ENCODE results near the gene SNTA1. TPM values are rescaled to one million over a fixed set of nuclear protein-coding genes. Genes with fewer than 3 reads are reported as not detected.
"Not testable (repeated sequence)": the region's sequence is repeated elsewhere in the genome, so short reads cannot be mapped to it uniquely, and the experiment has no call there.

Gene SNTA1
- polyA plus RNA-seq (2013, experiment 1 of 2) = 10.5 TPM
- polyA plus RNA-seq (2013, experiment 2 of 2) = 9.2 TPM

DNA sequence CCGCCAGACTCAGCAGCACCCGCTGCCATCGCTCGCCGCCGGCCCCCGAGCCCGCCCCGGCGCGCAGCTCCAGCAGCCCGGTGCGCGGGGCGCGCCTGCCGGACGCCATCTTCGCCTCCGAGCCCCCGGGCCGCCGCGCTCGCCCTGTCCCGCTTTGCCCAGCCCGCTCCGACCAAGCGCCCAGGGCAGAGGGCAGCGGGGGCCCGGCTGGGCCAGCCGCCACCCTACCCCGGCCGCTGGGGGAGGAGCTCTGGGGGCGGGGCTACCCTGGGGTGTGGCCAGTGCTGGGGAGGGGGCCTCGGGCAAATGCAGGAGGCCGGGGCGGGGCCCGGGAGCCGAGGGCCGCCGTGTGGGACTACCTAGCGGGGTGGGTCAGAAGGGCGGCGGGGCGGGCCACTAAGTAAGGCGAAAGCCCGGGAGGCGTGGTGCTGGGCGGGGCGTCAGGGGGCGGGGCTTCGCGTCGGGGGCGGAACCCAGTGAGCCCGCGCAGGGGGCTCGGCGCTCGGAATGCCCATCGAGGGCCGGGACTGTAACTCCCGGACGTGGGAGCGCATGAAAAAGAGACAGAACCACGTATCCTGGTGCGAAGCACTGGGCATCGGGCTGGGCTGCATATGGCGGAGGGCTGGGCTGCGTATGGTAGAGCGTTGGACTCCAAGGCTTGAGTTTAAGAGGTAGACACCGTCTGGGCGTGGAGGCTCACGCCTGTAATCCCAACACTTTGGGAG lies at the start of gene SNTA1:
TSS of gene SNTA1 (minus strand) at position 252 of the 728 bp plus-strand sequence. CDS start at position 109, 143 bp downstream.
- WGBS, 2 experiments (ENCODE audit: insufficient coverage in 2 of 2) = 1% methylated on average over 50 to 63 of the region's 75 CpGs
- peak within 1 kb of the TSS; percentile 41 for H3K27ac ChIP-seq (ENCODE audit: low read depth, low read length, severe bottlenecking)
- peaks cover 6% of the 10 kb centered on the region for H3K4me1 ChIP-seq (ENCODE audit: control insufficient read depth, insufficient read depth, low read length, poor library complexity, severe bottlenecking)
- H3K9me3 ChIP-seq (ENCODE audit: control insufficient read depth, low read length) = peaks cover 3% of the 10 kb centered on the region
- H3K4me3 ChIP-seq (ENCODE audit: extremely low read depth, insufficient read depth, low read length, poor library complexity, severe bottlenecking) = peak within 1 kb of the TSS; percentile 44
- H3K36me3 ChIP-seq (ENCODE audit: control insufficient read depth, insufficient read depth, low read length) = no peaks in the 10 kb centered on the region

DNA sequence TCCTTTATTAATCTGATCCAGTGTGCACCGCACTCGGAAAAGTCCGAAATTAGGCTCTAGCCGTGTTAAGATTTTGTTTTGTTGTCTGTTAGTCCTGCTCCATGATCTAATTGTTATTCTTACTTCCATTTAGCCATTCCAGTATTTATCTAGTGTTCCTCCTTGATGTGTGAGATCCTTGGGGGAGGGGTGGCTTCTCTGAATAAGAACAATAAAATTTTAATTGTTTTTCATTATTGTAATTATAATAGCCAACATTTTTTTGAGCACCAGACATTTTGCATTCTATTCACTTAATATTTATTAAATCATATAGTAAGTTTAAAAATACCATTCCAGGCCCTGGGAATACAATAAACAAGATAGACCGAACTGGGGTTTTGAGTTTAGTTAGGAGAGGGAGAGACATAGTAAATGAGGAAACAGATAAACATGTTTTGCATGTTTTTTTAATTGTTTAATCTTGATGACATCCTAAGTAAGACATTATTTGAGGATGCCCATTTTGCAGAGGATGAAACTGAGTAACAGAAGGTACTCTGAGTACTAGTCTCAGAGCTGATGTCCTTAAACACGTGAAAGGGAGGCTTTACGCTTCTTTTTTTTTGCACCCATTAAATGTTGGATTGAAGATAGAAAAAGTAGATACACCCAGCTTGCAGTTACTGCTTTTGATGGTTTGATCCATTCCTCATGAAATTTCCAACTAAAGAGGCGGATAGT lies 47.5 kb upstream of the SNTA1 start:
- Histone ChIP-seq H3K36me3 (ENCODE audit: control insufficient read depth, insufficient read depth, low read length) (peaks cover 3% of the 10 kb centered on the region), H3K4me1 (ENCODE audit: control insufficient read depth, insufficient read depth, low read length, poor library complexity, severe bottlenecking) (peaks cover 5% of the 10 kb centered on the region), H3K27ac (ENCODE audit: low read depth, low read length, severe bottlenecking) (no peak overlapping the region), H3K4me3 (ENCODE audit: extremely low read depth, insufficient read depth, low read length, poor library complexity, severe bottlenecking) (peak overlapping the region; percentile 84), H3K9me3 (ENCODE audit: control insufficient read depth, low read length) (no peaks in the 10 kb centered on the region)
- 88 to 91% methylated on average over 3 to 7 of the region's 8 CpGs for WGBS, 2 experiments (ENCODE audit: insufficient coverage in 2 of 2)

DNA sequence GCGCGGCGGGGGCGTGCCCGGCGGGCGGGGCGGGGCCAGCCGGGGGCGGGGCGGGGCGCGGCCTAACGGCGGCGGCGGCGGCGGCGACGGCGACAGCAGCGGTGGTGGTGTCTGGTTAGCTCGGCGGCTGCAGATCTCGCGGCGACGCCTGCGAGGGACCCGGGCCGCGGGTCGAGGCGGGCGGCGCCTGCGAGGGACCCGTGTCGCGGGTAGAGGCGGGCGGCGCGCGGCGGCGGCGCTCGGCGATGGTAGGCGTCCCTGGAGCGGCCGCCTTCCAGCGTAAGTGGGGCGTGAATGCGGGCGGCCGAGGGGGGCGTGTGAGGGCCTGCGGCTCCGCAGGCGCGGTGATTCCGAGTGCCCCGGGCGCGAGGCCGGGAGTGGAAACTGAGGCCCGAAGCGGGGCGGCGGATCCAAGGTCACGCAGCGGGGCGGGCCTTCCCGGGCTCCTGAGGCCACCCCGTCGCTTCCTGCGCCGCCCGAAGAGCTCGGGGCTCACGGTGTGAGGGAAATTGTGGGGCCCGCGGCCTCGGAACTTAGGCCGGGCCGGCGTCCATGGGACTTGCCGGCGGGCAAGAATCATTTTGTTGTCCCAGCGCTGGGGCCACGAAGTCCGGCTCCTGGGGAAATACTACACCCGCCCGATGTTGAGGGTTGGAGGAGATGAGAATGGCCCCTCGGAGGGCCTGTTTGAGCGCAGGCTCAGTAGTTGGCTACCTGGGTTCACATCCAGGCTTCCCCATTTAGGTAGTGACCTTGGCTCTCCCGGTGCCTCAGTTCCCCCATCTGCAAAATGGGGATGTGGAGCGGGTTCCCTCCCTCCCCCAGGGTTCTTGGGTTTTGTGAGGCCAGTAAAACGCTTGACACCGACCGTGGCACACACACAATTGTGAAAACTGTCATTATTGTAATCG lies 46.7 kb upstream of the SNTA1 start, which contains the start of gene CBFA2T2:
TSS of gene CBFA2T2 (plus strand) at position 74 of the 911 bp plus-strand sequence. CDS start at position 246, 172 bp downstream.
- 0 to 3% methylated on average over 85 to 87 of the region's 105 CpGs for WGBS, 2 experiments (ENCODE audit: insufficient coverage in 2 of 2)
- Histone ChIP-seq H3K36me3 (ENCODE audit: control insufficient read depth, insufficient read depth, low read length) (peaks cover 3% of the 10 kb centered on the region), H3K4me3 (ENCODE audit: extremely low read depth, insufficient read depth, low read length, poor library complexity, severe bottlenecking) (peak within 1 kb of the TSS; percentile 84), H3K4me1 (ENCODE audit: control insufficient read depth, insufficient read depth, low read length, poor library complexity, severe bottlenecking) (peaks cover 5% of the 10 kb centered on the region), H3K9me3 (ENCODE audit: control insufficient read depth, low read length) (no peaks in the 10 kb centered on the region), H3K27ac (ENCODE audit: low read depth, low read length, severe bottlenecking) (peak within 1 kb of the TSS; percentile 78)

DNA sequence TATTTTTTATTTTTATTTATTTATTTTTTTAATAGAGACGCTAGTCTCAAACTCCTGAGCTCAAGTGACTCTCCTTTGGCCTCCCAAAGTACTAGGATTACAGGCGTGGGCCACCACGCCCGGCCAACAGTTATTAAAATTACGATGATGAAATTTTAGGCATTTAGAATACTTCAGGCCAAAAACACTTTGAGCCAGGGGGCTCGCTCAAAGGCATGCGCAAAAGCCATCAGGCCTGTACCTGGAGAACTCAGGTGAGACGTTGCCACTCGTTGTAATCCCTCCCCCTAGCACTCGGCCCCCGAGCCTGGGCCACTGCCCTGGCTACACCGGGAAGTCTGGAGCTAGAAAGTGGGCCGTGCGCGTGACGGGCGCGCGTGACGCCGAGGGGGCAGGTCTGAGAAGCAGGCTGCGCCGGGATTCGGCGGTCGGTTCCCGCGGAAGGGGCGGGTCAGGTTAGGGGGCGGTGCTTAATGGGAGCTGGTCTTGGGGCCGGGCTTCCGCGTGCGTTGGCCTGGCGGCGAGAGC lies 46.0 kb upstream of the SNTA1 start:
- Histone ChIP-seq H3K36me3 (ENCODE audit: control insufficient read depth, insufficient read depth, low read length) (peaks cover 3% of the 10 kb centered on the region), H3K4me1 (ENCODE audit: control insufficient read depth, insufficient read depth, low read length, poor library complexity, severe bottlenecking) (peaks cover 5% of the 10 kb centered on the region), H3K4me3 (ENCODE audit: extremely low read depth, insufficient read depth, low read length, poor library complexity, severe bottlenecking) (peak overlapping the region; percentile 41), H3K9me3 (ENCODE audit: control insufficient read depth, low read length) (no peaks in the 10 kb centered on the region), H3K27ac (ENCODE audit: low read depth, low read length, severe bottlenecking) (peak overlapping the region; percentile 78)
- WGBS, 2 experiments (ENCODE audit: insufficient coverage in 2 of 2) = 5 to 11% methylated on average over 25 to 27 of the region's 36 CpGs

DNA sequence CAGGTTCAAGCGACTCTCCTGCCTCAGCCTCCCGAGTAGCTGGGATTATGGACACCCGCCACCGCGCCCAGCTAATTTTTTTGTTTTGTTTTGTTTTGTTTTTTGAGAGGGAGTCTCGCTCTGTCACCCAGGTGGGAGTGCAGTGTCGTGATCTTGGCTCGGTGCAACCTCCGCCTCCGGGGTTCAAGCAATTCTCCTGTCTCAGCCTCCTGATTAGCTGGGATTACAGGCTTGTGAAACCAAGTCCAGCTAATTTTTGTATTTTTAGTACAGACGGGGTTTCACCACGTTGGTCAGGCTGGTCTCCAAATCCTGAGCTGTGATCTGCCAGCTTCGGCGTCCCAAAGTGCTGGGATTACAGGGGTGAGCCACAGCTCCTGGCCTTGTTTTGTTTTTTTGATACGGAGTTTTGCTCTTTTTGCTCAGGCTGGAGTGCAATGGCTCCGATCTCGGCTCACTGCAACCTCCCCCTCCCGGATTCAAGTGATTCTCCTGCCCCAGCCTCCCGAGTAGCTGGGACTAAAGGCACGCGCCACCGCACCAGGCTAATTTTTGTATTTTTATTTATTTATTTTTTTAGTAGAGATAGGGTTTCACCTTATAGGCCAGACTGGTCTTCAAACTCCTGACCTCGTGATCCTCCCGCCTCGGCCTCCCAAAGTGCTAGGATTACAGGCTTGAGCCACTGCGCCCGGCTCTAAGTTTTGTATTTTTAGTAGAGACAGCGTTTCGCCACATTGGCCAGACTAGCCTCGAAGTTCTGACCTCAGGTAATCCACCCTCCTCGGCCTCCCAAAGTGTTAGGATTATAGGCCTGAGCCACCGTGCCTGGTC lies 45.3 kb upstream of the SNTA1 start:
- H3K9me3 ChIP-seq (ENCODE audit: control insufficient read depth, low read length); H3K4me1 ChIP-seq (ENCODE audit: control insufficient read depth, insufficient read depth, low read length, poor library complexity, severe bottlenecking); H3K27ac ChIP-seq (ENCODE audit: low read depth, low read length, severe bottlenecking); H3K36me3 ChIP-seq (ENCODE audit: control insufficient read depth, insufficient read depth, low read length): not testable (repeated sequence)
- H3K4me3 ChIP-seq (ENCODE audit: extremely low read depth, insufficient read depth, low read length, poor library complexity, severe bottlenecking) = peak overlapping the region; percentile 41
- WGBS, 2 experiments (ENCODE audit: insufficient coverage in 2 of 2) = 94 to 96% methylated on average over 22 to 25 of the region's 32 CpGs

DNA sequence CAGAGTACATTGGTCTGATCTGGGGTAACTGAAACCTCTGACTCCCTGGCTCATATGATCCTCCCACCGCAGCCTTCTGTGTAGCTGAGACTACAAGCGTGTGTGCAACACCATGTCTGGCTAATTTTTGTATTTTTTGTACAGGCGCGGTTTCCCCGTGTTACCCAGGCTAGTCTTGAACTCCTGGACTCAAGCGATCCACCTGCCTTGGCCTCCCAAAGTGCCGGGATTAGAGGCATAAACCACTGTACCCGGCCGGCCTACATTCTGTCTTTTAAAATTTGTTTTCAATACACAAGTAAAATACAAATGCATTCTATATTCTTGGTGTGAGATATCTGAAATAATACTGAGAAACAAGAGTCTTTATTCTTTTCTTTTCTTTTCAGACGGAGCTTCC lies 44.6 kb upstream of the SNTA1 start:
- WGBS, 2 experiments (ENCODE audit: insufficient coverage in 2 of 2) = 91 to 95% methylated on average over 7 of the region's 10 CpGs
- no peaks in the 10 kb centered on the region for H3K9me3 ChIP-seq (ENCODE audit: control insufficient read depth, low read length)
- no peak overlapping the region for H3K27ac ChIP-seq (ENCODE audit: low read depth, low read length, severe bottlenecking)
- peaks cover 3% of the 10 kb centered on the region for H3K36me3 ChIP-seq (ENCODE audit: control insufficient read depth, insufficient read depth, low read length)
- peaks cover 5% of the 10 kb centered on the region for H3K4me1 ChIP-seq (ENCODE audit: control insufficient read depth, insufficient read depth, low read length, poor library complexity, severe bottlenecking)
- H3K4me3 ChIP-seq (ENCODE audit: extremely low read depth, insufficient read depth, low read length, poor library complexity, severe bottlenecking) = no peak overlapping the region

DNA sequence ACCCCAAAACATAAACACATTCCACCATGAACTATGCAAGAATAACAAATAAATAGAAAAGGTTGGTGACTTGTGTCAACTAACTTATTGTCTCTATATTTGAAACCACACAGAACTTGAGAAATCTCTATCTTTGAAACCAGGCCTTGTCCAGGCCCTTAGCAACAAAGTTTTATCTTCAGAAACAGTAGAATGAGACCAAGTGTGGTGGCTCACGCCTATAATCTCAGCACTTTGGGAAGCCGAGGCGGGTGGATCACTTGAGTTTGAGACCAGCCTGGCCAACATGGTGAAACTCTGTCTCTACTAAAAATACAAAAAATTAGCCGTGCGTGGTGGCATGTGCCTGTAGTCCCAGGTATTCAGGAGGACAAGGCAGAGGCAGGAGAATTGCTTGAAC lies 39.6 kb upstream of the SNTA1 start:
- not testable (repeated sequence) for H3K9me3 ChIP-seq (ENCODE audit: control insufficient read depth, low read length); H3K4me3 ChIP-seq (ENCODE audit: extremely low read depth, insufficient read depth, low read length, poor library complexity, severe bottlenecking); H3K4me1 ChIP-seq (ENCODE audit: control insufficient read depth, insufficient read depth, low read length, poor library complexity, severe bottlenecking); H3K36me3 ChIP-seq (ENCODE audit: control insufficient read depth, insufficient read depth, low read length); H3K27ac ChIP-seq (ENCODE audit: low read depth, low read length, severe bottlenecking)
- WGBS, 2 experiments (ENCODE audit: insufficient coverage in 2 of 2) = 78 to 100% methylated on average over 1 to 2 of the region's 5 CpGs

DNA sequence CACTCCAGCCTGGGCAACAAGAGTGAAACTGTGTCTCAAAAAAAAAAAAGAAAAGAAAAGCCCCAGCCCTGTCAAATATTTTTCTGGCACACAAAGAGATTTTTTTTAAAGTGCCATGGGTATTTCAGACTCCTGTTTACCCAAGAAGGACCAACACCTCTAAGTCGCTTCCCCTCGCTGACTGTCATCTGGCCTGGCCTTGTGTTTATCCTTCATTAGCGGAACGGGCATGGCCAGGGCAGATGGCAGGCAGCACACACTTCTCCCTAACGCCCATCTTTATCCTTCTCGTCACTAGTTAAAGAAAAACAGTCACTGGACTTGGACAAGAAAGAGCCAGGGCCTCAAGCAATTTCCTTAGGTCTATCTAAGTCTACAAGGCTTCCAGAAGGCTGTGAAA lies 39.0 kb upstream of the SNTA1 start:
- H3K4me1 ChIP-seq (ENCODE audit: control insufficient read depth, insufficient read depth, low read length, poor library complexity, severe bottlenecking) = no peaks in the 10 kb centered on the region
- 83 to 97% methylated on average over 5 to 6 of the region's 6 CpGs for WGBS, 2 experiments (ENCODE audit: insufficient coverage in 2 of 2)
- no peak overlapping the region for H3K27ac ChIP-seq (ENCODE audit: low read depth, low read length, severe bottlenecking)
- H3K36me3 ChIP-seq (ENCODE audit: control insufficient read depth, insufficient read depth, low read length) = no peaks in the 10 kb centered on the region
- no peaks in the 10 kb centered on the region for H3K9me3 ChIP-seq (ENCODE audit: control insufficient read depth, low read length)
- H3K4me3 ChIP-seq (ENCODE audit: extremely low read depth, insufficient read depth, low read length, poor library complexity, severe bottlenecking) = no peak overlapping the region

DNA sequence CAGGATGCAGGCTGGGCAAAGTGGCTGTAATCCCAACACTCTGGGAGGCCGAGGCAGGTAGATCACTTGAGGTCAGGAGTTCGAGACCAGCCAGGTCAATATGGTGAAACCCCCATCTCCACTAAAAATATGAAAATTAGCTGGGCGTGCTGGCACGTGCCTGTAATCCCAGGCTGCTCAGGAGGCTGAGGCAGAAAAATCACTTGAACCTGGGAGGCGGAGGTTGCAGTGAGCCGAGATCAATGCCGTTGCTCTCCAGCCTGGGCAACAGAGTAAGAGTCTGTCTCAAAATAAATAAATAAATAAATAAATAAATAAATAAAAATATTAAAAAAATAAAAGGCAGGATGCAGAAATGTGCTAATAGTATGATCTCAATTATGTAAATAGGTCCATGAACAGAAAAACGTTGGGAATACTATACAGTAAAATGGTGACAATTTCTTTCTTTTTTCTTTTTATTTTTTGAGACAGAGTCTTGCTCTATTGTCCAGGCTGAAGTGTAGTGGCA lies 37.9 kb upstream of the SNTA1 start:
- no peak overlapping the region for H3K4me3 ChIP-seq (ENCODE audit: extremely low read depth, insufficient read depth, low read length, poor library complexity, severe bottlenecking)
- no peak overlapping the region for H3K27ac ChIP-seq (ENCODE audit: low read depth, low read length, severe bottlenecking)
- no peaks in the 10 kb centered on the region for H3K9me3 ChIP-seq (ENCODE audit: control insufficient read depth, low read length)
- H3K4me1 ChIP-seq (ENCODE audit: control insufficient read depth, insufficient read depth, low read length, poor library complexity, severe bottlenecking) = no peaks in the 10 kb centered on the region
- no peaks in the 10 kb centered on the region for H3K36me3 ChIP-seq (ENCODE audit: control insufficient read depth, insufficient read depth, low read length)
- 89 to 94% methylated on average over 5 of the region's 8 CpGs for WGBS, 2 experiments (ENCODE audit: insufficient coverage in 2 of 2)

Measured in mesodermal cell (in vitro differentiated cells).